Measurements from ENCODE around the gene PRDX2.

DNA sequence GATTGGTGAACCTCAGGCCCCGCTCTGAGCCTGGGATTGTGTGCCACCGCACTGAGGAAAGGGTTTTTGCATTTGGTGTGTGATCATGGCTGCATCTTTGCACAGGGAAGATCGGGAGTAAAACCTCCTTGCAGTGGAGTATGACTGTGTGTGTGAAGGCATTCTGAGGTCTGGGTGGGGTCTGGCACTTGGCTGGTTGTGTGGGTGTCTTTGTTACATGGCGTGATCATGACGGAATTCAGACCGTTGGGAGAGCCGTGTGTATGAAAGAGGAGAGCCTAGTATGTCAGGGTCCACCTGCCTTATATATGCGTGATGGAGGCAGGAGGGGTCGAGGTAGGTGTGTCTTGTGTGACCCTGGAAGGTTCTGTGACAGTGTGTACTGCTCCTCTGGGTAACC, 50.7 kb downstream of the PRDX2 start:
- TF ChIP-seq, protein P1, sequence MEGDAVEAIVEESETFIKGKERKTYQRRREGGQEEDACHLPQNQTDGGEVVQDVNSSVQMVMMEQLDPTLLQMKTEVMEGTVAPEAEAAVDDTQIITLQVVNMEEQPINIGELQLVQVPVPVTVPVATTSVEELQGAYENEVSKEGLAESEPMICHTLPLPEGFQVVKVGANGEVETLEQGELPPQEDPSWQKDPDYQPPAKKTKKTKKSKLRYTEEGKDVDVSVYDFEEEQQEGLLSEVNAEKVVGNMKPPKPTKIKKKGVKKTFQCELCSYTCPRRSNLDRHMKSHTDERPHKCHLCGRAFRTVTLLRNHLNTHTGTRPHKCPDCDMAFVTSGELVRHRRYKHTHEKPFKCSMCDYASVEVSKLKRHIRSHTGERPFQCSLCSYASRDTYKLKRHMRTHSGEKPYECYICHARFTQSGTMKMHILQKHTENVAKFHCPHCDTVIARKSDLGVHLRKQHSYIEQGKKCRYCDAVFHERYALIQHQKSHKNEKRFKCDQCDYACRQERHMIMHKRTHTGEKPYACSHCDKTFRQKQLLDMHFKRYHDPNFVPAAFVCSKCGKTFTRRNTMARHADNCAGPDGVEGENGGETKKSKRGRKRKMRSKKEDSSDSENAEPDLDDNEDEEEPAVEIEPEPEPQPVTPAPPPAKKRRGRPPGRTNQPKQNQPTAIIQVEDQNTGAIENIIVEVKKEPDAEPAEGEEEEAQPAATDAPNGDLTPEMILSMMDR (conservative IDR thresholded peaks at IDR 0.05; ENCODE audit: low read length), result no peak
- TF ChIP-seq EZH2phosphoT487 (IDR thresholded peaks at IDR 0.05; ENCODE audit: borderline replicate concordance, low read depth, low read length), result no peak
